Astrocyte (in vitro differentiated cells and primary cell): Measurements from ENCODE around the gene PRAC1.

ENCODE experiments used
- EZH2 ChIP-seq: IDR thresholded peaks from 2 replicates; pipeline ENCODE4 v1.6.1; 2012; ENCODE audit warnings: mild to moderate bottlenecking, low read length, inconsistent platforms; ENCODE audit not compliant: insufficient read depth
- TF ChIP-seq, protein P1 (sequence below): IDR thresholded peaks from 2 replicates; pipeline ENCODE4 v1.5.1; 2011; ENCODE audit warnings: low read depth, mild to moderate bottlenecking, inconsistent platforms, low read length, moderate library complexity; ENCODE audit not compliant: insufficient read depth

DNA sequence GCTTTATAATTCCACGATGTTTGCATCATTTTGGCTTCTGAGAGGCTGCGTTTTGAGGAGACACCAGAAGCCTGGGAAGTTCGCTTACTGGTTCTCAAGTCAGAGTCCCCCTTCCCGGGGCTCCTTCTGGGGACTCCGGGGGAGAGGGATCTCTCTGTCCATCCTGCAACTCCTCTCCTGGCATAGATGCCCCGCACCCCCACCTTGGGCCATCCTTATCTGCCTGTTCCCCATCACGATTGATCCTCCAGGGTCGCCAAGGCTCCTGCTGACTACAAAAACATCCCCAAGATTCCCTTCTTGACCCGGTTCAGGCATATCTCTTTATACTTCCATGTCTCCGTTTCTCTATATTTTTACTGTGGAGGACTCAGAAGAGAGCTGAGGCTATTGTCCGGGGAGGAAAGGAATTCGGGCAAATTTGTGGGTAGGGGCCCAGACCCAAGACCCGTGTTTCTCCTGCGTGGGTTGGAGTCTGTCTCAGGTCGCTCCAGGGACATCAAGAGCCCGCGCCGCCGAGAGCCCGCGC lies 24.7 kb upstream of the PRAC1 start:
- TF ChIP-seq, protein P1, sequence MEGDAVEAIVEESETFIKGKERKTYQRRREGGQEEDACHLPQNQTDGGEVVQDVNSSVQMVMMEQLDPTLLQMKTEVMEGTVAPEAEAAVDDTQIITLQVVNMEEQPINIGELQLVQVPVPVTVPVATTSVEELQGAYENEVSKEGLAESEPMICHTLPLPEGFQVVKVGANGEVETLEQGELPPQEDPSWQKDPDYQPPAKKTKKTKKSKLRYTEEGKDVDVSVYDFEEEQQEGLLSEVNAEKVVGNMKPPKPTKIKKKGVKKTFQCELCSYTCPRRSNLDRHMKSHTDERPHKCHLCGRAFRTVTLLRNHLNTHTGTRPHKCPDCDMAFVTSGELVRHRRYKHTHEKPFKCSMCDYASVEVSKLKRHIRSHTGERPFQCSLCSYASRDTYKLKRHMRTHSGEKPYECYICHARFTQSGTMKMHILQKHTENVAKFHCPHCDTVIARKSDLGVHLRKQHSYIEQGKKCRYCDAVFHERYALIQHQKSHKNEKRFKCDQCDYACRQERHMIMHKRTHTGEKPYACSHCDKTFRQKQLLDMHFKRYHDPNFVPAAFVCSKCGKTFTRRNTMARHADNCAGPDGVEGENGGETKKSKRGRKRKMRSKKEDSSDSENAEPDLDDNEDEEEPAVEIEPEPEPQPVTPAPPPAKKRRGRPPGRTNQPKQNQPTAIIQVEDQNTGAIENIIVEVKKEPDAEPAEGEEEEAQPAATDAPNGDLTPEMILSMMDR: no peak
- TF ChIP-seq EZH2: no peak
